Stimulated activated naive CD8-positive, alpha-beta T cell treated with anti-CD3 and anti-CD28 coated beads, Interleukin-15, Interleukin-2, amounts not matched to agents 100 U/mL and 50 U/mL, for 24 hours (primary cell): Measurements from ENCODE around the gene ZNF648.
"Not testable (repeated sequence)": the region's sequence is repeated elsewhere in the genome, so short reads cannot be mapped to it uniquely, and the experiment has no call there.

Experiments used
- ATAC-seq: fragments of 150-1000 bp; cut with Tn5 transposase; one replicate; pipeline ENCODE4 v1.10.0; 2021
- DNase-seq: peaks from one replicate; pipeline ENCODE4 v3.0.0; 2021

ZNF648 gene

GRCh38 chr1:182061594-182061993 is at the start of gene ZNF648:
Gene ZNF648 (minus strand): TSS chr1:182061712. CDS start chr1:182058010, 3,702 bp downstream.
- ATAC-seq (no peak), DNase-seq (no peak)

GRCh38 chr1:182110635-182111034 is 49.1 kb upstream of the ZNF648 start:
- DNase-seq, result no peak
- ATAC-seq, result no peak

- DNase-seq, result no peak
- ATAC-seq, result no peak
Measured at GRCh38 chr1:182109771-182110170, 48.3 kb upstream of the ZNF648 start.

GRCh38 chr1:182107209-182107608 is 45.7 kb upstream of the ZNF648 start:
- ATAC-seq (no peak), DNase-seq (no peak)

- no peak for ATAC-seq
Measured at GRCh38 chr1:182102043-182102416, 40.5 kb upstream of the ZNF648 start.

GRCh38 chr1:182101415-182102042 is 40.0 kb upstream of the ZNF648 start:
- DNase-seq, result no peak
- no peak for ATAC-seq

More at GRCh38 chr1:182102043-182102416, 40.5 kb upstream of the ZNF648 start:
- no peak for DNase-seq

GRCh38 chr1:182098301-182098700 is 36.8 kb upstream of the ZNF648 start:
- DNase-seq (no peak), ATAC-seq (no peak)

- ATAC-seq (no peak), DNase-seq (no peak)
Measured at GRCh38 chr1:182095946-182096345, 34.4 kb upstream of the ZNF648 start.

GRCh38 chr1:182094514-182095005 is 33.0 kb upstream of the ZNF648 start:
- not testable (repeated sequence) for DNase-seq, ATAC-seq

- no peak for DNase-seq
- no peak for ATAC-seq
Measured at GRCh38 chr1:182093781-182094180, 32.3 kb upstream of the ZNF648 start.

- DNase-seq (no peak), ATAC-seq (no peak)
Measured at GRCh38 chr1:182092336-182092735, 30.8 kb upstream of the ZNF648 start.

- DNase-seq, result no peak
- no peak for ATAC-seq
Measured at GRCh38 chr1:182091083-182091482, 29.6 kb upstream of the ZNF648 start.

GRCh38 chr1:182087719-182088350 is 26.3 kb upstream of the ZNF648 start:
- no peak for ATAC-seq
- no peak for DNase-seq

- no peak for DNase-seq
- ATAC-seq, result no peak
Measured at GRCh38 chr1:182087304-182087703, 25.8 kb upstream of the ZNF648 start.

GRCh38 chr1:182086620-182087019 is 25.1 kb upstream of the ZNF648 start:
- no peak for DNase-seq
- no peak for ATAC-seq

GRCh38 chr1:182086136-182086535 is 24.6 kb upstream of the ZNF648 start:
- no peak for DNase-seq
- no peak for ATAC-seq

- DNase-seq (no peak), ATAC-seq (no peak)
Measured at GRCh38 chr1:182085726-182086125, 24.2 kb upstream of the ZNF648 start.

- DNase-seq, result peak; percentile 81
- ATAC-seq, result peak; percentile 84
Measured at GRCh38 chr1:182084487-182085316, 23.2 kb upstream of the ZNF648 start.

GRCh38 chr1:182083851-182084486 is 22.5 kb upstream of the ZNF648 start:
- ATAC-seq, result no peak

GRCh38 chr1:182080955-182081582 is 19.6 kb upstream of the ZNF648 start:
- DNase-seq, result peak; percentile 12
- ATAC-seq, result no peak

More at GRCh38 chr1:182083851-182084486, 22.5 kb upstream of the ZNF648 start:
- DNase-seq, result no peak

- ATAC-seq (no peak), DNase-seq (no peak)
Measured at GRCh38 chr1:182080040-182080439, 18.5 kb upstream of the ZNF648 start.

- DNase-seq (no peak), ATAC-seq (no peak)
Measured at GRCh38 chr1:182071924-182072323, 10.4 kb upstream of the ZNF648 start.
